ENCODE measurements around the gene SUMF2. TPM values are rescaled to one million over a fixed set of nuclear protein-coding genes. Genes with fewer than 3 reads are reported as not detected.
"Not testable (repeated sequence)": the region's sequence is repeated elsewhere in the genome, so short reads cannot be mapped to it uniquely, and the experiment has no call there.

Gene SUMF2
- total RNA-seq, 4 donors from 2014 or later: 93.4 to 134 (median 113) TPM

- WGBS: 85% methylated on average over 3 of the region's 3 CpGs
- Histone ChIP-seq H3K27me3 (no peaks in the 10 kb centered on the region), H3K9me3 (no peaks in the 10 kb centered on the region), H3K4me3 (no peak overlapping the region), H3K36me3 (peaks cover 39% of the 10 kb centered on the region), H3K27ac (no peak overlapping the region), H3K4me1 (peaks cover 22% of the 10 kb centered on the region)
- DNase-seq (ENCODE audit: low spot score in 2 of 2): peak in 1 of 2 donors; percentile 33
- TF ChIP-seq CTCF (IDR thresholded peaks at IDR 0.05): no peak
Observed at GRCh38 chr7:56077681-56078080, 13.6 kb downstream of the SUMF2 start.

- Histone ChIP-seq H3K27ac (no peak overlapping the region), H3K4me3 (no peak overlapping the region), H3K27me3 (no peaks in the 10 kb centered on the region), H3K9me3 (no peaks in the 10 kb centered on the region), H3K36me3 (peaks cover 39% of the 10 kb centered on the region), H3K4me1 (peaks cover 25% of the 10 kb centered on the region)
- WGBS: 98% methylated on average over 10 of the region's 16 CpGs
- TF ChIP-seq POLR2A (IDR thresholded peaks at IDR 0.05) (no peak), EP300 (IDR thresholded peaks at IDR 0.05) (no peak), POLR2AphosphoS5 (IDR thresholded peaks at IDR 0.05) (no peak), CTCF (IDR thresholded peaks at IDR 0.05) (no peak)
- peak in 1 of 2 donors; percentile 64 for DNase-seq (ENCODE audit: low spot score in 2 of 2)
Observed at GRCh38 chr7:56078196-56078595, 14.1 kb downstream of the SUMF2 start.

GRCh38 chr7:56079450-56080185 lies 15.5 kb downstream of the SUMF2 start:
- no peak overlapping the region for H3K4me3 ChIP-seq
- 49% methylated on average over 9 of the region's 12 CpGs for WGBS
- H3K27ac ChIP-seq: peak overlapping the region; percentile 61
- no peaks in the 10 kb centered on the region for H3K27me3 ChIP-seq
- peaks cover 28% of the 10 kb centered on the region for H3K4me1 ChIP-seq
- H3K36me3 ChIP-seq: peaks cover 44% of the 10 kb centered on the region
- DNase-seq (ENCODE audit: low spot score in 2 of 2): peak; percentile 87 to 93
- TF ChIP-seq CTCF (IDR thresholded peaks at IDR 0.05) (peak; percentile 50 to 72), EP300 (IDR thresholded peaks at IDR 0.05) (no peak), POLR2A (IDR thresholded peaks at IDR 0.05) (no peak)
- no peaks in the 10 kb centered on the region for H3K9me3 ChIP-seq

- not testable (repeated sequence) for H3K9me3 ChIP-seq; DNase-seq (ENCODE audit: low spot score in 2 of 2); H3K4me3 ChIP-seq; H3K27me3 ChIP-seq
- Histone ChIP-seq H3K4me1 (peaks cover 26% of the 10 kb centered on the region), H3K27ac (peak overlapping the region; percentile 40), H3K36me3 (peaks cover 53% of the 10 kb centered on the region)
- 94% methylated on average over 27 of the region's 28 CpGs for WGBS
Observed at GRCh38 chr7:56080726-56081435, 16.8 kb downstream of the SUMF2 start.

GRCh38 chr7:56081626-56082340 lies 17.7 kb downstream of the SUMF2 start:
- no peak for DNase-seq (ENCODE audit: low spot score in 2 of 2)
- TF ChIP-seq EP300 (IDR thresholded peaks at IDR 0.05): no peak
- TF ChIP-seq POLR2AphosphoS5 (IDR thresholded peaks at IDR 0.05): no peak
- no peak for TF ChIP-seq CTCF (IDR thresholded peaks at IDR 0.05)
- TF ChIP-seq POLR2A (IDR thresholded peaks at IDR 0.05): no peak
- Histone ChIP-seq H3K9me3 (no peaks in the 10 kb centered on the region), H3K27me3 (no peaks in the 10 kb centered on the region), H3K4me3 (no peak overlapping the region), H3K27ac (no peak overlapping the region), H3K4me1 (peaks cover 26% of the 10 kb centered on the region), H3K36me3 (peaks cover 51% of the 10 kb centered on the region)
- WGBS: 98% methylated on average over 8 of the region's 29 CpGs

Data from suprapubic skin (tissue), 4 donors.